HUES48 (cell line): ENCODE data around the gene DIAPH3.

Experiments
- H3K27ac ChIP-seq: one replicate; pipeline ENCODE4 v1.7.0; 2013; ENCODE audit warnings: low read depth, low read length, inconsistent platforms
- H3K27me3 ChIP-seq: 2 replicates; pipeline ENCODE4 v1.6.1; 2013; ENCODE audit warnings: mild to moderate bottlenecking, low read length; ENCODE audit not compliant: control insufficient read depth, insufficient read depth
- H3K36me3 ChIP-seq: 2 replicates; pipeline ENCODE4 v1.6.1; 2013; ENCODE audit warnings: low read length; ENCODE audit not compliant: control insufficient read depth, insufficient read depth
- H3K4me1 ChIP-seq: 2 replicates; pipeline ENCODE4 v1.6.1; 2013; ENCODE audit warnings: mild to moderate bottlenecking, low read length; ENCODE audit not compliant: control insufficient read depth, insufficient read depth
- H3K4me3 ChIP-seq: 2 replicates; pipeline ENCODE4 v1.5.1; 2013; ENCODE audit warnings: mild to moderate bottlenecking, low read depth, low read length
- H3K9ac ChIP-seq: 2 replicates; pipeline ENCODE4 v1.6.1; 2013; ENCODE audit warnings: mild to moderate bottlenecking, low read depth, low read length, moderate library complexity
- H3K9me3 ChIP-seq: 2 replicates; pipeline ENCODE4 v1.6.1; 2013; ENCODE audit warnings: low read length; ENCODE audit not compliant: control insufficient read depth, insufficient read depth

The DIAPH3 gene

GRCh38 chr13:59879281-59879680 is 284.4 kb downstream of the DIAPH3 start:
- no peak overlapping the region for H3K9ac ChIP-seq
- no peak overlapping the region for H3K27ac ChIP-seq
- peaks cover 16% of the 10 kb centered on the region; the same call in 1 of the 2 replicates for H3K36me3 ChIP-seq
- no peaks in the 10 kb centered on the region; the same call in 1 of the 2 replicates for H3K4me1 ChIP-seq
- no peak overlapping the region for H3K4me3 ChIP-seq
- H3K27me3 ChIP-seq = no peaks in the 10 kb centered on the region
- H3K9me3 ChIP-seq = no peaks in the 10 kb centered on the region

GRCh38 chr13:59877933-59878332 is 285.8 kb downstream of the DIAPH3 start:
- H3K9me3 ChIP-seq = no peaks in the 10 kb centered on the region
- peaks cover 16% of the 10 kb centered on the region; the same call in 1 of the 2 replicates for H3K36me3 ChIP-seq
- no peaks in the 10 kb centered on the region for H3K27me3 ChIP-seq
- H3K4me1 ChIP-seq = peaks cover 6% of the 10 kb centered on the region
- no peak overlapping the region for H3K27ac ChIP-seq
- H3K4me3 ChIP-seq = no peak overlapping the region
- H3K9ac ChIP-seq = no peak overlapping the region

GRCh38 chr13:59874973-59875372 is 288.8 kb downstream of the DIAPH3 start:
- H3K4me3 ChIP-seq = no peak overlapping the region
- no peaks in the 10 kb centered on the region for H3K9me3 ChIP-seq
- peaks cover 16% of the 10 kb centered on the region; the same call in 1 of the 2 replicates for H3K36me3 ChIP-seq
- H3K27ac ChIP-seq = no peak overlapping the region
- H3K9ac ChIP-seq = no peak overlapping the region
- H3K4me1 ChIP-seq = peaks cover 14% of the 10 kb centered on the region
- no peaks in the 10 kb centered on the region for H3K27me3 ChIP-seq

GRCh38 chr13:59873856-59874255 is 289.9 kb downstream of the DIAPH3 start:
- no peak overlapping the region for H3K27ac ChIP-seq
- H3K4me3 ChIP-seq = no peak overlapping the region
- H3K27me3 ChIP-seq = no peaks in the 10 kb centered on the region
- no peak overlapping the region for H3K9ac ChIP-seq
- peaks cover 17% of the 10 kb centered on the region for H3K4me1 ChIP-seq
- H3K9me3 ChIP-seq = no peaks in the 10 kb centered on the region
- H3K36me3 ChIP-seq = peaks cover 11% of the 10 kb centered on the region; the same call in 1 of the 2 replicates

GRCh38 chr13:59873309-59873708 is 290.4 kb downstream of the DIAPH3 start:
- H3K36me3 ChIP-seq = peaks cover 9% of the 10 kb centered on the region; the same call in 1 of the 2 replicates
- H3K9ac ChIP-seq = no peak overlapping the region
- H3K4me3 ChIP-seq = no peak overlapping the region
- H3K4me1 ChIP-seq = peaks cover 17% of the 10 kb centered on the region
- H3K27me3 ChIP-seq = no peaks in the 10 kb centered on the region
- H3K27ac ChIP-seq = peak overlapping the region; percentile 64
- no peaks in the 10 kb centered on the region for H3K9me3 ChIP-seq

- Histone ChIP-seq H3K9ac (no peak overlapping the region), H3K27me3 (no peaks in the 10 kb centered on the region), H3K4me3 (no peak overlapping the region)
These were observed 295.9 kb downstream of the DIAPH3 start for GRCh38 chr13:59867867-59868266.

GRCh38 chr13:59865398-59865797 is 298.3 kb downstream of the DIAPH3 start:
- no peaks in the 10 kb centered on the region for H3K9me3 ChIP-seq
- no peaks in the 10 kb centered on the region for H3K27me3 ChIP-seq
- H3K4me1 ChIP-seq = peaks cover 10% of the 10 kb centered on the region; the same call in 1 of the 2 replicates
- H3K9ac ChIP-seq = no peak overlapping the region
- peaks cover 5% of the 10 kb centered on the region for H3K36me3 ChIP-seq
- no peak overlapping the region for H3K27ac ChIP-seq
- no peak overlapping the region for H3K4me3 ChIP-seq

More at GRCh38 chr13:59867867-59868266, 295.9 kb downstream of the DIAPH3 start:
- H3K36me3 ChIP-seq = no peaks in the 10 kb centered on the region
- no peaks in the 10 kb centered on the region for H3K9me3 ChIP-seq
- no peak overlapping the region for H3K27ac ChIP-seq
- H3K4me1 ChIP-seq = peaks cover 10% of the 10 kb centered on the region

GRCh38 chr13:59863621-59864020 is 300.1 kb downstream of the DIAPH3 start:
- no peak overlapping the region for H3K4me3 ChIP-seq
- H3K27ac ChIP-seq = no peak overlapping the region
- H3K27me3 ChIP-seq = no peaks in the 10 kb centered on the region
- no peaks in the 10 kb centered on the region for H3K9me3 ChIP-seq
- peaks cover 5% of the 10 kb centered on the region for H3K36me3 ChIP-seq
- H3K4me1 ChIP-seq = peaks cover 7% of the 10 kb centered on the region; the same call in 1 of the 2 replicates
- H3K9ac ChIP-seq = no peak overlapping the region

- no peak overlapping the region for H3K9ac ChIP-seq
- H3K36me3 ChIP-seq = peaks cover 5% of the 10 kb centered on the region
- H3K27me3 ChIP-seq = no peaks in the 10 kb centered on the region
- no peak overlapping the region for H3K4me3 ChIP-seq
- no peaks in the 10 kb centered on the region for H3K9me3 ChIP-seq
- H3K4me1 ChIP-seq = peaks cover 7% of the 10 kb centered on the region; the same call in 1 of the 2 replicates
- H3K27ac ChIP-seq = no peak overlapping the region
These were observed 302.1 kb downstream of the DIAPH3 start for GRCh38 chr13:59861676-59862075.

- no peaks in the 10 kb centered on the region for H3K27me3 ChIP-seq
- no peak overlapping the region for H3K9ac ChIP-seq
- peaks cover 9% of the 10 kb centered on the region for H3K36me3 ChIP-seq
- H3K4me1 ChIP-seq = no peaks in the 10 kb centered on the region
- H3K27ac ChIP-seq = no peak overlapping the region
- H3K4me3 ChIP-seq = no peak overlapping the region
- H3K9me3 ChIP-seq = no peaks in the 10 kb centered on the region
These were observed 307.4 kb downstream of the DIAPH3 start for GRCh38 chr13:59856281-59856810.

GRCh38 chr13:59846845-59847620 is 316.7 kb downstream of the DIAPH3 start:
- Histone ChIP-seq H3K9me3 (no peaks in the 10 kb centered on the region), H3K4me1 (no peaks in the 10 kb centered on the region), H3K27me3 (no peaks in the 10 kb centered on the region), H3K27ac (no peak overlapping the region), H3K4me3 (no peak overlapping the region), H3K9ac (no peak overlapping the region), H3K36me3 (no peaks in the 10 kb centered on the region)
